AG04449 (cell line): Measurements from ENCODE around the gene RNF220.

Source experiments
- CTCF ChIA-PET: fragments of 350-600 bp; formaldehyde crosslinking; extraction: SDS; loops from one replicate; lab custom pipeline; 2021; ENCODE audit warnings: antibody characterized with exemption; lab: Yijun Ruan, JAX
- POLR2A ChIA-PET: fragments of 400-600, 350-600 bp; formaldehyde crosslinking; extraction: SDS; loops from one replicate; lab custom pipeline; 2020; ENCODE audit warnings: antibody characterized with exemption, inconsistent platforms; lab: Yijun Ruan, JAX
- DNase-seq: peaks from one replicate; pipeline ENCODE4 v3.0.0-alpha.2; 2010; ENCODE audit warnings: low read depth, low spot score
- H3K4me3 ChIP-seq: 2 replicates; pipeline ENCODE4 v1.5.1; 2011; ENCODE audit warnings: low read depth, mild to moderate bottlenecking, control low read depth, low read length
- TF ChIP-seq, protein P1 (sequence below): IDR thresholded peaks from one replicate; pipeline ENCODE4 v1.5.1; 2011; ENCODE audit warnings: mild to moderate bottlenecking, moderate library complexity, low read length, control low read depth, inconsistent platforms; ENCODE audit not compliant: insufficient read depth; ENCODE audit errors: missing control alignments

Gene RNF220

DNA sequence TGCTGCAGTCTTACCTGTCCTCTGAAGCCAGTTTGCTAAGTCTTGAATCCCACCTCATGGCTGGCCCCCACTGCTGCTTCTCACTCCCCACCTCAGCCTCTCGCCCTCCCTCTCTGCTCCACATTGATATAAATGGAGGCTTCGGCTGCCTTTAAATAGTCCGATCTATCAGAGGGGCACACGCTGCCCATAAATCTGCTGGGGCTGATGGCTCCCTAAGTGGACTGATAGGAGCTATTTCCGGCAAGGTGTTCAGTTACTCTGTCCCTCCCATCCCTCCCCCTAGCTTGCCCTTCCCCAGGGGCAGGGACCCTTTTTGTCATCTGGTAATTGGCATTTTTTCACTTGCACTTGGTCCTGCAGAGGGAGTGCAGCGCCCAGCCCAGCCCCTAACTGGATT, 160.8 kb downstream of the RNF220 start:
- ChIA-PET POLR2A (no interaction called here), CTCF (interaction anchor here (1.3 kb wide), 1 partner anchor 29 kb away, joined by 3 read pairs; no protein-coding TSS in a partner anchor)
- TF ChIP-seq, protein P1, sequence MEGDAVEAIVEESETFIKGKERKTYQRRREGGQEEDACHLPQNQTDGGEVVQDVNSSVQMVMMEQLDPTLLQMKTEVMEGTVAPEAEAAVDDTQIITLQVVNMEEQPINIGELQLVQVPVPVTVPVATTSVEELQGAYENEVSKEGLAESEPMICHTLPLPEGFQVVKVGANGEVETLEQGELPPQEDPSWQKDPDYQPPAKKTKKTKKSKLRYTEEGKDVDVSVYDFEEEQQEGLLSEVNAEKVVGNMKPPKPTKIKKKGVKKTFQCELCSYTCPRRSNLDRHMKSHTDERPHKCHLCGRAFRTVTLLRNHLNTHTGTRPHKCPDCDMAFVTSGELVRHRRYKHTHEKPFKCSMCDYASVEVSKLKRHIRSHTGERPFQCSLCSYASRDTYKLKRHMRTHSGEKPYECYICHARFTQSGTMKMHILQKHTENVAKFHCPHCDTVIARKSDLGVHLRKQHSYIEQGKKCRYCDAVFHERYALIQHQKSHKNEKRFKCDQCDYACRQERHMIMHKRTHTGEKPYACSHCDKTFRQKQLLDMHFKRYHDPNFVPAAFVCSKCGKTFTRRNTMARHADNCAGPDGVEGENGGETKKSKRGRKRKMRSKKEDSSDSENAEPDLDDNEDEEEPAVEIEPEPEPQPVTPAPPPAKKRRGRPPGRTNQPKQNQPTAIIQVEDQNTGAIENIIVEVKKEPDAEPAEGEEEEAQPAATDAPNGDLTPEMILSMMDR: no peak
- H3K4me3 ChIP-seq: no peak overlapping the region
- DNase-seq: no peak

DNA sequence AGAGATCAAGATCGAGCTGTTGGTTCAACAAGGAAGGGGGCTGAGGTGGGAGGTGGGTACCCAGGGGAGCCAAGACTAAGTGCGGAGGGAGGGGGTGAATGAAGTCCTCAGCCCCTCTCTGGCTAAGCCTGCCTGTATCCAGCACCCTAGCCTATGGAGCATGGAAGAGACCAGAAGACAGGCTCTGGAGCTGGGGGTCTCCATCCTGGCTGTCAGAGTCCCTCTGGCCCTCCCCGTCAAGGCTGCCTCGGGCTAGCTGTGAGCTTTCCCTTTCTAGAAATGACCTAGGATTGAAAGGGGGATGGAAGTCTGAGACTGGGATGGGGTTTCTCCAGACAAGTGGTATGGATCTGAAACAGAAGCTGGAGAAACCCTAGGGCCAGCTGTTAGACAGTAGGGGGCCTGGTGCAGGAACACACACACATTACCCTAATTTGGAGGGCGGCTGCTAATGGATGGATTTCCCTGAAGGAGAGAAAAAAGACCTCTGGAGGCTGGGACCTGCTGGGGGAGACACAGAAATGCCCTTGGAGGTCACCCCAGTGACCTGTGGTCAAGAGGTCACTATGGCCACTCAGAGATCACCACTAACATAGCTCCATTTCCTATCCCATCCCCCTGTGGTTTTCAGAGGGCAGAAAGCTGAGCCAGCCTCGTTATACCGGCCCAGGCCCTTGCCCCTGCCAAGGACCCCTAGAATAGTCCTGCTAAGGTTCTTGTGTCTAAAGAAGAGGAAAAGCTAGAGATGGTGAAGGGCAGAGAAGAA, 161.4 kb downstream of the RNF220 start:
- no peak for DNase-seq
- TF ChIP-seq, protein P1: no peak
- no peak overlapping the region for H3K4me3 ChIP-seq
- ChIA-PET POLR2A (no interaction called here), CTCF (interaction anchor here (0.7 to 1.3 kb wide), 2 partner anchors 28 to 87 kb away, joined by 3 read pairs; no protein-coding TSS in a partner anchor)

DNA sequence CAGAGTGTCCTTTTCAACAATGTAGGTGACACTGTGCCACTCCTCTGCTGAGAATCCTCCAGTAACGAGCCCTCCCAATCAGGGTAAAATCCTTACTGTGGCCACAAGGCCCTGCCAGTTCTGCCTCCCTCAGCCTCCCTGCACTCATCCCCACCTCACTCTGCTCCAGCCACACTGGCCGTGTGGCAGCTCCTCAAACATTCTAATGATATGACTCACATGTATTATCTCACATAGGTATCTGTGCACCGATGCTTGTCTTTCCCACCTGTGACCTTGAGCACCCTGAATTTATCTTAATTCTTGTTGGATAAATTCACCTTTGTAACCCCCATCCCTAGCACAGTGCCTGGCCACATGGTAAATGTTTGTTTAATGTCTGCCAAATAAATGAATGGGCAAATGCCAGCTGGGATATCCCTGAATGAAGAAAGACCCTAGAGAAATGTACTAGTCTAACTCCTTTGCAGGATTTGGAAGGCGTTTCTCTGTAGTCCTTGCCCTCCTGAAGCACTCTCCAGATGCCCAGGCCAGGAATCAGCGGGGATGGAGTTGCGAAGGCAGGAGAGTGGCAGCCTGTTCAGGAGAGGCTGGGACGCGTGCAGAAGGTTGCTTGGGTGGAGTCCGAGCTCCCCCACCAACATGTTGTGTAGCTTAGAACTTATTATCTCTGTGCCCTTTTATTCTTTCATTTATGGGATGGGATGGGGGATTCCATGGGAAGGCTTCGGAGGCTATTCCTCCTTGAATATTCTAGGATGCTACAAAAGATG, 163.3 kb downstream of the RNF220 start:
- CTCF ChIA-PET: interaction anchor here (1.6 to 2.0 kb wide), 3 partner anchors 27 to 190 kb away, joined by 4 to 6 read pairs (median 6); no protein-coding TSS in a partner anchor
- TF ChIP-seq, protein P1: no peak
- POLR2A ChIA-PET: no interaction called here
- DNase-seq: no peak
- H3K4me3 ChIP-seq: no peak overlapping the region

DNA sequence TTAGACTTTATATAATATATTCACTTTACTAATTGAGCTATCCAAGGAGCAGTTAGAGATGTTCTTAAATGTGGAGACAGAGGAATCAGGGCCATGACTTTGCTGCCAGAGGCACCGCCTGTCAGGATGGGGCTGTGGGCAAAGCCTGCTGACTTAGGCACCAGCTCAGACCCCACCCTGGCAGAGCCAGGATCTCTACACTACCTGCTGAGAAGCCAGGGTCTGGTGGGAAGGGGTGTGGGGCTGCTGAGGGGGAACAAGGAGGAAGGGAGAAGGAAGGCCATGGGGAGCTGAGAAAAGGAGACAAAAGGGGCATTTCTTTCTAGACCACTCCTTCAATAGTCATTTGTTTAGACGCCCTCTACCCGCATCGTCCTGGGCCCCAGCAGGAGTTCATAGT, 164.4 kb downstream of the RNF220 start:
- ChIA-PET POLR2A (no interaction called here), CTCF (interaction anchor here (1.6 to 2.0 kb wide), 3 partner anchors 26 to 191 kb away, joined by 4 to 6 read pairs (median 6); no protein-coding TSS in a partner anchor)
- H3K4me3 ChIP-seq: no peak overlapping the region
- TF ChIP-seq, protein P1: no peak
- no peak for DNase-seq

DNA sequence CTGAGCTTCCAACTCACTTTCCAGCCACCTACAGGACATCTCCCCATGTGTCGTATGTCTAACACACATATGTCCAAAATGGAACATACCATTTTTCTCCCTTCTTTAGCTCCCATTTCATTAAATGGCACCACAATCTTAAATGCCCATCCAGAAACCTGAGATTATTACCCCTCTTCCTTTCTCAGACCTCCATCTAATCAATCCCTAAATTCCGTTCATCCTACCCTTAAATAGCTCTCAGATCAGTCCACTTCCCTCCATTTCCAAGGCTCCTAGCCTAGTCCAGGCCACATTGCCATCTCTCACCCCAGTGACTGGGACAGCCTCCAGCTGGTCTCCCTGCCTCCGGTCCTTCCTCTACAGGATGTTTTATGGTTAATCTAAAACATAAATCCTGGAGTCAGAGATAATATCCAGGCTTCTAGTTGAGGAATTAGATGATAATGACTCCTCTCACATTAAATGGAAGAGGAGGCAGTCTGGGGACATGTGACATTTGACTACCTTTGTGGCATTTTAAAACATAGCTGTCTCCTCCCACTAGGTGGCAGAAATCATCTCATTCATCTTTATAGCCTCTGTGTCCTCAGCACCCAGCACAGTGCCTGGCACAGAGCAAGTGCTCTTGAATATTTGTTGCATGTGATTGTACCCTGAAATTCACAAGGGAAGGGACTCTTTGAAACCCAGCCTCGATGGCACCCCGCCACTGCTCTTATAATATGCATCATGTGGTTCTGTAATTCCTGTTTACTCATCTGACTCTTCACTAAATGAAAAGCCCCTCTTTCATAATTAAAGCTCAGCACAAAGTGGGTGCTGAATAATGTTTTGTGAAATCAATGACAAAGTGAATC, 166.9 kb downstream of the RNF220 start:
- ChIA-PET POLR2A (no interaction called here), CTCF (interaction anchor here (0.8 to 3.8 kb wide), 14 partner anchors 9 to 198 kb away, joined by 3 to 35 read pairs (median 4); no protein-coding TSS in a partner anchor)
- H3K4me3 ChIP-seq: no peak overlapping the region
- TF ChIP-seq, protein P1: peak; percentile 24
- no peak for DNase-seq
